AG09309 (cell line): ENCODE data around the gene TPO.

Experiments used
- DNase-seq: peaks from one replicate; pipeline ENCODE4 v3.0.0-alpha.2; 2010; ENCODE audit warnings: low read depth
- H3K4me3 ChIP-seq: 2 replicates; pipeline ENCODE4 v1.5.1; 2011; ENCODE audit warnings: mild to moderate bottlenecking, low read depth, low read length, moderate library complexity; ENCODE audit not compliant: control insufficient read depth
- CTCF ChIP-seq: IDR thresholded peaks from 2 replicates; pipeline ENCODE4 v1.5.1; 2011; ENCODE audit warnings: mild to moderate bottlenecking, low read depth, low read length, inconsistent platforms; ENCODE audit not compliant: insufficient read depth, control insufficient read depth; ENCODE audit errors: missing control alignments

The TPO gene

DNA sequence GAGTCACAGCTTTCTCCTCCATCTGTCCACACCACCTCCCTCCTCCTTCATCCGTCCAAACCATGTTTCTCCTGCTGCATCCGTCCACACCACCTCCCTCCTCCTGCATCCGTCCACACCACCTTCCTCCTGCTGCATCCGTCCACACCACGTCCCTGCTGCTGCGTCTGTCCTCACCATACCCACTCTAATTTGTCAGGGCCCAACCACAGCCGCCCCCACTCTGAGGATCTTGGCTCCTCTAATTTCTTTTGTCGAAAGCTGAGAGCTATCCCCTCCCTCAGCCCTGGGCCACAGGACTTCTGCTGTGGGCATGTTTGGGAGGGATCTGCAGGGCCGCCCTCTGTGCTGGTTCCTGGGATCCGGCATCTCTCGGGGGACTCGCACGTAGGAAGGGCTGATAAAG, 67.4 kb downstream of the TPO start:
- no peak overlapping the region for H3K4me3 ChIP-seq
- TF ChIP-seq CTCF = no peak
- DNase-seq = no peak

DNA sequence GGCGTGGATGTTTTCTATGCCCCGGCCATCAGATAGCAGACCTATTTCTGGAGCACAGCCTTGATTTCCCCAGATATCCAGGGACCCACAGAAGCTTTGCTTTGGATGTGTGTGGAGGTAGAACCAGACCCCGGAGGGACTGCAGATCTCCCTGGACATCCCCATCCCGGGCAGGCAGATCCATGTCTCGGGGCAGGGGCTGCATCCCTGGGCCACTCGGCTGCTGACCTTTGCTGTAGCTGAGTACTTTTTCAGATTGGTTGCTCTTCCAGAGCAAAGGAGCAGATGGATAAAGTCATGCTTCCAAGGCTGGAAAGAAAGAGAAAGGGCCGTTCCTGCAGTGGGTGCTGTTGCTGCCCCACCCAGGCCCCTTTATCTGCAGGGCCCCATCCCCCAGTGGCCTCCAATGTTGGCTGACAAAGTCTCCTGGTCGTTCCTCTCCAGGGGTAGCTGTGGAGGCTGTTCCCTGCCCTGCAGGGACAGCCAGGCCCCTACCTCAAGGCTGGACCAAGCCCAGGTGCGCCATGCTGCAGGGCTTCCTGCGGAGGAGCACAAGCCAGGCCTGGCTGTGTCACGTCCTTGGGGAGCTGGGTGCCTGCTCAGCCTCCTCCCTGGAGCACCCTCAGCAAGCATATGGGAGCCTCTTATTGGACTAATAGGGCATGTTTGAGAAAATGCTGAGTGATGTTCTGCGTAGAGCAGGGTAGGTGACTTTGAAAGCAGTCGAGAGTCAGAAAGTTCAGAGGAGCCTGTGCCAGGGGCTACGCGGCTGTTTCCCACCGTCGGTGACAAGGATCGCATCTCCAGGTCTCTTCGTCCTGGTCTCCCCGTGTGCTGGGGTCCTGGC, 68.4 kb downstream of the TPO start:
- no peak for DNase-seq
- no peak overlapping the region for H3K4me3 ChIP-seq
- no peak for TF ChIP-seq CTCF

GRCh38 chr2:1482253-1482675, 69.0 kb downstream of the TPO start:
- H3K4me3 ChIP-seq = no peak overlapping the region
- DNase-seq = no peak
- TF ChIP-seq CTCF = no peak

GRCh38 chr2:1482981-1483380, 69.7 kb downstream of the TPO start:
- DNase-seq = no peak
- no peak for TF ChIP-seq CTCF
- H3K4me3 ChIP-seq = no peak overlapping the region

DNA sequence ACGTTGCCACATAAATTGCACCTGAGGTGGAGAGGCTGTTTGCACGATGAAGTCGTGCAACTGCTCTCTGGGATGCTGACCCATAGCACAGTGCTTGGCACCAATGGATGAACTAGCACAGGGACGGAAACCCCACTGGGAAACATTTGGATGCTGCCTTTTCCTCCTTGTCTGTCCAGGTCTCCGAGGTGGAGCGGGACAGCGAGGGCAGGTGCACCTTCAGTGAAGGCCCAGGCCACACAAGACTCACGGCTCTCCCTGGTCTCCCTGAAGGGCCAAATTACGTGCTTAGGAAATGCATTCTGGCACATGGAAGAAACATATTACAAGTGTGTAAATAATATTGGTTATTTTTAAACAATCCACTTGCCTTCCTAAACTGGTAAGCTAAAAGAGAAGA, 70.3 kb downstream of the TPO start:
- DNase-seq = no peak

DNA sequence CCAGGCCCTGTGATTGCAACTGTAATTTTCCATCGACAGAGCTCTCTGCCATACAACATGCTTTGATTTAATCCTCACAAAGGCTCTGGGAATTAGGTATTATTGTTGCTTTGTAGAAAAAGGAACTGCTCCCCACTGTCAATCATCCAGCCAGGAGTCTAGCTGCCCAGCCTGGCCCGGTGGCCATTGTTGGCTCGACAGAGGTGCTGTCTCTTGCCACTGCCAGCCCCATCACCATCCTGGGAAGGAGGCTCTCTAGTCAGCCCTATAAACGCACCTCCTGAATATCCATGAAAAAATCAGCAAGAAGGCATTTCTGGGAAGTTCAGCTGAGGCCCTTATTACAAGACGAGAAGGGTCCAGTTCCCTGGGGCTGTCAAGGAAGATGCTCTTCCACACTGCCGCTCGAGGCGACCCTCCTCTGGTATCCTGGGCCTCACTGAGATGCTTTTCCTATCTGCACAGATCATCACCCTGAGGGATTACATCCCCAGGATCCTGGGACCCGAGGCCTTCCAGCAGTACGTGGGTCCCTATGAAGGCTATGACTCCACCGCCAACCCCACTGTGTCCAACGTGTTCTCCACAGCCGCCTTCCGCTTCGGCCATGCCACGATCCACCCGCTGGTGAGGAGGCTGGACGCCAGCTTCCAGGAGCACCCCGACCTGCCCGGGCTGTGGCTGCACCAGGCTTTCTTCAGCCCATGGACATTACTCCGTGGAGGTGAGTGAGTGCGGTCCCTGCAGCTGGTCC, 71.0 kb downstream of the TPO start:
- DNase-seq = no peak

More for the DNA sequence above, 70.3 kb downstream of the TPO start:
- no peak for TF ChIP-seq CTCF
- H3K4me3 ChIP-seq = no peak overlapping the region

More for the DNA sequence above, 71.0 kb downstream of the TPO start:
- no peak for TF ChIP-seq CTCF
- H3K4me3 ChIP-seq = no peak overlapping the region
